Ascending aorta (tissue), 2 donors: ENCODE data around the gene ZNF208. TPM values are rescaled to one million over a fixed set of nuclear protein-coding genes. Genes with fewer than 3 reads are reported as not detected.
"Not testable (repeated sequence)": the region's sequence is repeated elsewhere in the genome, so short reads cannot be mapped to it uniquely, and the experiment has no call there.

Source experiments
- DNase-seq, 2 donors: peaks; one replicate each; pipeline ENCODE4 v3.0.0-alpha.2; 2019; ENCODE audit warnings: low spot score in 2 of 2
- H3K27ac ChIP-seq, 2 donors: fragments of 200-600 bp; sonication (generic); one replicate each; pipeline ENCODE4 v1.5.1; 2016 to 2017; ENCODE audit warnings: mild to moderate bottlenecking in 1 of 2
- H3K27me3 ChIP-seq: fragments of 200-600 bp; sonication (generic); one replicate; pipeline ENCODE4 v1.5.1; 2017
- H3K36me3 ChIP-seq, 2 donors: fragments of 200-600 bp; sonication (generic); one replicate each; pipeline ENCODE4 v1.5.1; 2016
- H3K4me1 ChIP-seq, 2 donors: fragments of 200-600 bp; sonication (generic); one replicate each; pipeline ENCODE4 v1.5.1; 2016 to 2017; ENCODE audit warnings: mild to moderate bottlenecking in 1 of 2
- H3K4me3 ChIP-seq, 2 donors: fragments of 200-600 bp; sonication (generic); one replicate each; pipeline ENCODE4 v1.5.1; 2016 to 2017; ENCODE audit warnings: mild to moderate bottlenecking in 1 of 2
- H3K9me3 ChIP-seq, 2 donors: fragments of 200-600 bp; sonication (generic); one replicate each; pipeline ENCODE4 v1.5.1; 2016
- intact Hi-C: fragments of 100-400 bp; cut with DNase I; formaldehyde crosslinking; loops from one replicate; pipeline ENCODE4 v1.15.1; 2023
- total RNA-seq: library from RNA; depleted of rRNA; stranded (reverse); fragments of >200 nt; gene quantifications from one replicate; pipeline ENCODE4 v1.1.0, GENCODE V29; 2016
- TF ChIP-seq, protein P1 (sequence below), 3 experiments: fragments of 200-600 bp in 2 of 3; fragments of 450-650 bp in 1 of 3; sonication (generic) in 2 of 3; IDR thresholded peaks; one replicate each; pipeline ENCODE4 v1.5.1; 2016 to 2019; ENCODE audit warnings: antibody characterized with exemption in 3 of 3, mild to moderate bottlenecking in 1 of 3, moderate library complexity in 1 of 3

Gene ZNF208
- 3.8 TPM for total RNA-seq

DNA sequence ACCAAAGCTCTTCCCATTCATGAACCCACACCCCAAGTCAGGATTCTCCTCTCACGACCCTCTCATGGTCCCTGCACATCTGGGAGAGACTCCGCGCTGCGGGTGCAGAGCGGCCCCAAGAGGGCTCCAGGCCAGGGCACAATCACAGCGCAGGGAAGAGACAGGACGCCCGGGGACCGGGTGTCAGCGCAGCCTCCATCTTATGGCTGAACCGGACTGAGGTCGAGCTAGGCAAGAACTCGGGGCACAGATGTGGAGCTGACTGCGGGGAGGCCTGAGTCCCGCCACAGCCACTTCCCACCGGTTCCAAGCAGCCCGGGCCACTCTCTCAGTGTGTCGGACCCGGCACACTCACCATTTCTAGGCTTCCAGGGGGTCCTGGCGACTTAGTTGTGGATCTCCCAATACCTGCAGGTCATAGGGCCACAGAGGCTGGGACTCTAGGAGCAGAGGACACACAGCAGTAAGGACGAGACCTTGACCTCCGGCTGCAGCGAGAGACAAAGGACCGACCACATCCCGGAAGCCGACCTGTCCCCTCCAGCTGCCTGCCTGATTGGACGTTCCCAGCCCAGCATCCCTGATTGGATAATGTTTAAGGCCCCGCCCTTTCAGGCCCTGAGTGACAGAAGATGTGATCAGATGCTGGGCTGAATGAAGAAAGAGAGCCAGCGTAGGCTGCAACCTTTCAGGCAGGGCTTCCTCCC, at the start of gene ZNF208:
ZNF208 (minus strand) TSS at position 507 of the 707 bp plus-strand sequence; CDS start at position 358, 149 bp downstream.
- Histone ChIP-seq H3K4me3 (peak within 1 kb of the TSS; percentile 35 to 75), H3K27ac (peak within 1 kb of the TSS in 1 of 2 donors; percentile 63)
- peak; percentile 37 to 74 for DNase-seq
- H3K9me3 ChIP-seq, H3K36me3 ChIP-seq, intact Hi-C loops, H3K27me3 ChIP-seq, H3K4me1 ChIP-seq: not testable (repeated sequence)

DNA sequence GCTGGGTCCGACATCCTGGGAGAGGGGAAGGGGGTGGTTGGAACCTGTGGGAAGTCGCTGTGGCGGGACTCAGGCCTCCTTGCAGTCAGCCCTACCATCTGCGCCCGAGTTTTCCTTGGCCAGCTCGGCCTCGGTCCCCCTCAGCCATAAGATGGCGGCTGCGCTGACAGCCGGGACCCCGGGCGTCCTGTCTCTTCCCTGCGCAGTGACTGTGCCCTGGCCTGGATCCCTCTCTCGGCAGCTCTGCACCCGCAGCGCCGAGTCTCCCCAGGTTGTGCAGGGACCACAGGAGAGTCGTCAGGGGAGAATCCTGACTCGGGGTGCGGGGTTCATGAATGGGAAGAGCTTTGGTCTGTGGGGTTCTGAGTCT, 41.9 kb upstream of the ZNF208 start:
- peak overlapping the region in 1 of 2 donors; percentile 27 for H3K27ac ChIP-seq
- DNase-seq: no peak
- TF ChIP-seq, protein P1, sequence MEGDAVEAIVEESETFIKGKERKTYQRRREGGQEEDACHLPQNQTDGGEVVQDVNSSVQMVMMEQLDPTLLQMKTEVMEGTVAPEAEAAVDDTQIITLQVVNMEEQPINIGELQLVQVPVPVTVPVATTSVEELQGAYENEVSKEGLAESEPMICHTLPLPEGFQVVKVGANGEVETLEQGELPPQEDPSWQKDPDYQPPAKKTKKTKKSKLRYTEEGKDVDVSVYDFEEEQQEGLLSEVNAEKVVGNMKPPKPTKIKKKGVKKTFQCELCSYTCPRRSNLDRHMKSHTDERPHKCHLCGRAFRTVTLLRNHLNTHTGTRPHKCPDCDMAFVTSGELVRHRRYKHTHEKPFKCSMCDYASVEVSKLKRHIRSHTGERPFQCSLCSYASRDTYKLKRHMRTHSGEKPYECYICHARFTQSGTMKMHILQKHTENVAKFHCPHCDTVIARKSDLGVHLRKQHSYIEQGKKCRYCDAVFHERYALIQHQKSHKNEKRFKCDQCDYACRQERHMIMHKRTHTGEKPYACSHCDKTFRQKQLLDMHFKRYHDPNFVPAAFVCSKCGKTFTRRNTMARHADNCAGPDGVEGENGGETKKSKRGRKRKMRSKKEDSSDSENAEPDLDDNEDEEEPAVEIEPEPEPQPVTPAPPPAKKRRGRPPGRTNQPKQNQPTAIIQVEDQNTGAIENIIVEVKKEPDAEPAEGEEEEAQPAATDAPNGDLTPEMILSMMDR (IDR thresholded peaks at IDR 0.05): no peak

DNA sequence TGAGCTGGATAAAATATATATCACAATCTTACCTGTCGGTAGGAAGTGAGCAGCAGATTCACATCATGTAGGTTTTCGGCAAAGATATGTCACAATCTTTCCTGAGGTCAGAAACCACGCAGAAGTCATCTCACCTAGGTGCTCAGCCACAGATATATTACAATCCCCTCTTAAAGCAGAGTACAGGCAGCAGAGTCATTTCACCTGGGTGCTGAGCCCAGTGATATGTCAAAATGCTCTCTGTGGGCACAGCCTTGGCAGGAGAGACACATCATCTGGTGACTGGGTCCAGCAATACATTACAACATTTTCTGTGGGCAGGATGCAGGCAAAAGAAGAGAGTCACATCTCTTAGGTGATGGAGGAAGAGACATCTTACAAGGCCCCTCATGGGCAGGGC, 30.4 kb upstream of the ZNF208 start:
- H3K27ac ChIP-seq, H3K36me3 ChIP-seq, H3K4me1 ChIP-seq, H3K4me3 ChIP-seq, H3K27me3 ChIP-seq, H3K9me3 ChIP-seq, intact Hi-C loops, DNase-seq: not testable (repeated sequence)

More for the DNA sequence above, 41.9 kb upstream of the ZNF208 start:
- Histone ChIP-seq H3K4me1 (no peaks in the 10 kb centered on the region), H3K9me3 (no peaks in the 10 kb centered on the region), H3K36me3 (no peaks in the 10 kb centered on the region), H3K27me3 (no peaks in the 10 kb centered on the region), H3K4me3 (peak overlapping the region; percentile 60 to 70)
- intact Hi-C loops: no loop called here

DNA sequence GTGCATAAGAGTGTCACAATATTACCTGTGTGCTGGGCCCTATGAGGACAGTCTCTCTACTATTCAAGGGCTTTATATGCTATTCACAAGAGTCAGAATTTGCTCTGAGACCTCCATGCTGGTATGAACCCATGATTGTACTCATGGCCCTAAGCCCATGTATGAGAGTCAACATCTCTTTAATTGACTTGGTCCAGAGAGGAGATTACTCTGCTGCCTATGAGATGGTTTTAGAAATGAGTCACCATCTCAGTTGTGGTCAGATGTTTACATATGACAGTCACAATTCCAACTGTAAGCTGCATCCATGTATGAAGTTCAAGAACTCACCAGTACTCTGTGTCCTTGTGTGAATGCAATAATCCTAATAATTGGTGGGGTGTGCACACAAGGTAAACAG, 19.9 kb upstream of the ZNF208 start:
- no peaks in the 10 kb centered on the region for H3K36me3 ChIP-seq
- intact Hi-C loops: no loop called here
- H3K9me3 ChIP-seq: no peaks in the 10 kb centered on the region
- TF ChIP-seq, protein P1 (IDR thresholded peaks at IDR 0.05): no peak
- H3K27me3 ChIP-seq: no peaks in the 10 kb centered on the region
- no peak overlapping the region for H3K4me3 ChIP-seq
- H3K27ac ChIP-seq: no peak overlapping the region
- no peaks in the 10 kb centered on the region for H3K4me1 ChIP-seq
- DNase-seq: no peak

DNA sequence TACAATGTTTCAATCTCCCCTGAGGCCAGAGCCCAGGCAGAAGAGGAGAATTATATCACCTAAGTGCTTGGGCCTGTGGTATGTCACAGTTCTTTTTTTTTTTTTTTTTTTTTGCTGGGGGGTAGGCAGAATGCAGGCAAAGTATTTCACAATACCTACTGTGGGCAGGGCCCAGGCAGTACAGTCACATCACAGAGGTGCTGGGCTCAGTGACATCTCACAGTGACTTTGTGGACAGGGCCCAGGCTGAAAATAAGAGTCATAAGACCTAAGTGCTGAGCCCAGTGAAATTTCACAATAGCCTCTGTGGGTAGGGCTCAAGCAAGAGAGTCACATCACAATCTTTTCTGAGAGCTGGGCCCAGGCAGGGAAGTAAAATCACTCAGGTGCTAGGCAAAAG, 15.9 kb upstream of the ZNF208 start:
- intact Hi-C loops: no loop called here
- Histone ChIP-seq H3K27me3 (no peaks in the 10 kb centered on the region), H3K9me3 (no peaks in the 10 kb centered on the region), H3K4me1 (no peaks in the 10 kb centered on the region), H3K36me3 (no peaks in the 10 kb centered on the region), H3K4me3 (no peak overlapping the region), H3K27ac (no peak overlapping the region)
- no peak for DNase-seq
- TF ChIP-seq, protein P1 (IDR thresholded peaks at IDR 0.05): no peak

DNA sequence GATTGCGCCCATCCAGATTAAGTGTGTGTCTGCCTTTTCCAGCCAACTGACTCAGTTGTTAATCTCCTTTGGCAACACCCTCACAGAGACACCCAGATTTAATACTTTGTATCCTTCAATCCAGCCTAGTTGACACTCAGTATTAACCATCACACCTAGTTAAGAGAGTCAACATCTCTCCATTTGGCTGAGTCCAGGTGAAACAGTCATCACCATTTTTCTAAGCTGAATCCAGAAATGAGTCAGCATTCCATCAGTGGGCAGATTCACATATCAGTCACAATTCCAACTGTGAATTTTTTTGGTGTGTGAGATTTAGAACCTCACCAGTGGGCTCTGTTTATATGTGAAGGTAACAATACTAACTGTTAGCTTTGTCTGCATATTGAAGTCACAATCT, 14.8 kb upstream of the ZNF208 start:
- H3K4me3 ChIP-seq, DNase-seq, intact Hi-C loops, H3K36me3 ChIP-seq, H3K4me1 ChIP-seq, H3K27me3 ChIP-seq, H3K27ac ChIP-seq, H3K9me3 ChIP-seq: not testable (repeated sequence)

DNA sequence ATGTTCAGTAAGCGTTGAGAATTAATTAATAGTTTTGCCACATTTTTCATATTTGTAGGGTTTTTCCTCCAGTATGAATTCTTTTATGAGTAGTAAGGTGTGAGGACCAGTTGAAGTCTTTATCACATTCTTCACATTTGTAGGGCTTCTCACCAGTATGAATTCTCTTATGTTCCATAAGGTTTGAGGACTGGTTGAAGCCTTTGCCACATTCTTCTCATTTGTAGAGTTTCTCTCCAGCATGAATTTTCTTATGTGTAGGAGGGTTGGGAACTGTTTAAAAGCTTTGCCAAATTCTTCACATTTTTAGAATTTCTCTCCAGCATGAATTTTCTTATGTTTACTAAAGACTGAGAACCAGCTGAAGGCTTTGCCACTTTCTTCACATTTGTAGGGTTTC, 40.3 kb downstream of the ZNF208 start:
- H3K27me3 ChIP-seq: no peaks in the 10 kb centered on the region
- H3K4me3 ChIP-seq: no peak overlapping the region
- DNase-seq: no peak
- no peak overlapping the region for H3K27ac ChIP-seq
- intact Hi-C loops: no loop called here
- TF ChIP-seq, protein P1 (IDR thresholded peaks at IDR 0.05): no peak
- H3K4me1 ChIP-seq: no peaks in the 10 kb centered on the region
- peaks cover 73 to 98% of the 10 kb centered on the region in 2 donors for H3K9me3 ChIP-seq
- peaks cover 8 to 13% of the 10 kb centered on the region in 2 donors for H3K36me3 ChIP-seq
